ENCODE data around the gene ZNF571.
A peak's percentile ranks its signal among the peaks of the same experiment; 100 is the strongest.

ZNF571 gene

GRCh38 chr19:37594304-37594981 is at the start of gene ZNF571, which contains the start of gene ZNF540:
Gene ZNF571 (minus strand): TSS chr19:37594792. CDS start chr19:37586676, 8,116 bp downstream.
Gene ZNF540 (plus strand): TSS chr19:37594876. CDS start chr19:37598448, 3,572 bp downstream.
- Histone ChIP-seq H3K9ac (ENCODE audit: low read length) (peak within 1 kb of the TSS; percentile 84), H3K4me3 (ENCODE audit: low read depth, low read length) (peak within 1 kb of the TSS; percentile 90), H3K36me3 (ENCODE audit: control insufficient read depth, insufficient read depth, low read length) (peaks cover 3% of the 10 kb centered on the region; the same call in 1 of the 2 replicates), H3K27ac (ENCODE audit: low read depth, low read length) (peak within 1 kb of the TSS; percentile 63), H3K27me3 (ENCODE audit: control insufficient read depth, insufficient read depth, low read length) (peaks cover 7% of the 10 kb centered on the region), H3K4me1 (ENCODE audit: control insufficient read depth, insufficient read depth, low read length) (no peaks in the 10 kb centered on the region), H3K9me3 (ENCODE audit: control insufficient read depth, insufficient read depth, low read depth, low read length) (peaks cover 16% of the 10 kb centered on the region)

- no peak overlapping the region for H3K27ac ChIP-seq (ENCODE audit: low read depth, low read length)
- H3K36me3 ChIP-seq (ENCODE audit: control insufficient read depth, insufficient read depth, low read length): peaks cover 23% of the 10 kb centered on the region
- H3K4me1 ChIP-seq (ENCODE audit: control insufficient read depth, insufficient read depth, low read length): no peaks in the 10 kb centered on the region
- peaks cover 75% of the 10 kb centered on the region for H3K9me3 ChIP-seq (ENCODE audit: control insufficient read depth, insufficient read depth, low read depth, low read length)
- H3K4me3 ChIP-seq (ENCODE audit: low read depth, low read length): no peak overlapping the region
- no peaks in the 10 kb centered on the region for H3K27me3 ChIP-seq (ENCODE audit: control insufficient read depth, insufficient read depth, low read length)
- H3K9ac ChIP-seq (ENCODE audit: low read length): no peak overlapping the region
These were observed 40.8 kb upstream of the ZNF571 start for GRCh38 chr19:37635076-37636056.

- H3K27ac ChIP-seq (ENCODE audit: low read depth, low read length): no peak overlapping the region
- peak overlapping the region; percentile 90 for H3K4me3 ChIP-seq (ENCODE audit: low read depth, low read length)
- H3K27me3 ChIP-seq (ENCODE audit: control insufficient read depth, insufficient read depth, low read length): peaks cover 7% of the 10 kb centered on the region
- H3K36me3 ChIP-seq (ENCODE audit: control insufficient read depth, insufficient read depth, low read length): peaks cover 3% of the 10 kb centered on the region; the same call in 1 of the 2 replicates
- no peaks in the 10 kb centered on the region for H3K4me1 ChIP-seq (ENCODE audit: control insufficient read depth, insufficient read depth, low read length)
- H3K9me3 ChIP-seq (ENCODE audit: control insufficient read depth, insufficient read depth, low read depth, low read length): peaks cover 14% of the 10 kb centered on the region
- H3K9ac ChIP-seq (ENCODE audit: low read length): peak overlapping the region; percentile 48
These were observed 390 bp upstream of the ZNF571 start for GRCh38 chr19:37594982-37595382.

GRCh38 chr19:37593996-37594303 is 642 bp downstream of the ZNF571 start:
- peaks cover 3% of the 10 kb centered on the region; the same call in 1 of the 2 replicates for H3K36me3 ChIP-seq (ENCODE audit: control insufficient read depth, insufficient read depth, low read length)
- peak overlapping the region; percentile 84 for H3K9ac ChIP-seq (ENCODE audit: low read length)
- no peak overlapping the region for H3K27ac ChIP-seq (ENCODE audit: low read depth, low read length)
- H3K27me3 ChIP-seq (ENCODE audit: control insufficient read depth, insufficient read depth, low read length): peaks cover 7% of the 10 kb centered on the region
- peaks cover 20% of the 10 kb centered on the region for H3K9me3 ChIP-seq (ENCODE audit: control insufficient read depth, insufficient read depth, low read depth, low read length)
- peak overlapping the region; percentile 90 for H3K4me3 ChIP-seq (ENCODE audit: low read depth, low read length)
- H3K4me1 ChIP-seq (ENCODE audit: control insufficient read depth, insufficient read depth, low read length): no peaks in the 10 kb centered on the region

GRCh38 chr19:37583340-37583739 is 11.3 kb downstream of the ZNF571 start:
- H3K36me3 ChIP-seq (ENCODE audit: control insufficient read depth, insufficient read depth, low read length): peaks cover 49% of the 10 kb centered on the region
- H3K4me3 ChIP-seq (ENCODE audit: low read depth, low read length): no peak overlapping the region
- no peaks in the 10 kb centered on the region for H3K4me1 ChIP-seq (ENCODE audit: control insufficient read depth, insufficient read depth, low read length)
- H3K9ac ChIP-seq (ENCODE audit: low read length): no peak overlapping the region
- H3K9me3 ChIP-seq (ENCODE audit: control insufficient read depth, insufficient read depth, low read depth, low read length): peaks cover 65% of the 10 kb centered on the region
- no peaks in the 10 kb centered on the region for H3K27me3 ChIP-seq (ENCODE audit: control insufficient read depth, insufficient read depth, low read length)
- H3K27ac ChIP-seq (ENCODE audit: low read depth, low read length): no peak overlapping the region

- H3K9me3 ChIP-seq (ENCODE audit: control insufficient read depth, insufficient read depth, low read depth, low read length): peaks cover 73% of the 10 kb centered on the region
- no peak overlapping the region for H3K27ac ChIP-seq (ENCODE audit: low read depth, low read length)
- no peak overlapping the region for H3K4me3 ChIP-seq (ENCODE audit: low read depth, low read length)
- H3K4me1 ChIP-seq (ENCODE audit: control insufficient read depth, insufficient read depth, low read length): no peaks in the 10 kb centered on the region
- H3K36me3 ChIP-seq (ENCODE audit: control insufficient read depth, insufficient read depth, low read length): peaks cover 9% of the 10 kb centered on the region
- no peak overlapping the region for H3K9ac ChIP-seq (ENCODE audit: low read length)
- no peaks in the 10 kb centered on the region for H3K27me3 ChIP-seq (ENCODE audit: control insufficient read depth, insufficient read depth, low read length)
These were observed 22.4 kb downstream of the ZNF571 start for GRCh38 chr19:37572203-37572602.

- Histone ChIP-seq H3K27me3 (ENCODE audit: control insufficient read depth, insufficient read depth, low read length) (no peaks in the 10 kb centered on the region), H3K9ac (ENCODE audit: low read length) (no peak overlapping the region), H3K9me3 (ENCODE audit: control insufficient read depth, insufficient read depth, low read depth, low read length) (peaks cover 95% of the 10 kb centered on the region), H3K4me3 (ENCODE audit: low read depth, low read length) (no peak overlapping the region), H3K27ac (ENCODE audit: low read depth, low read length) (no peak overlapping the region), H3K4me1 (ENCODE audit: control insufficient read depth, insufficient read depth, low read length) (no peaks in the 10 kb centered on the region), H3K36me3 (ENCODE audit: control insufficient read depth, insufficient read depth, low read length) (peaks cover 17% of the 10 kb centered on the region)
These were observed 29.3 kb downstream of the ZNF571 start for GRCh38 chr19:37565370-37565669.

- H3K27me3 ChIP-seq (ENCODE audit: control insufficient read depth, insufficient read depth, low read length): no peaks in the 10 kb centered on the region
- no peak overlapping the region for H3K4me3 ChIP-seq (ENCODE audit: low read depth, low read length)
- peaks cover 92% of the 10 kb centered on the region for H3K9me3 ChIP-seq (ENCODE audit: control insufficient read depth, insufficient read depth, low read depth, low read length)
- H3K4me1 ChIP-seq (ENCODE audit: control insufficient read depth, insufficient read depth, low read length): no peaks in the 10 kb centered on the region
- no peak overlapping the region for H3K9ac ChIP-seq (ENCODE audit: low read length)
- H3K36me3 ChIP-seq (ENCODE audit: control insufficient read depth, insufficient read depth, low read length): peaks cover 17% of the 10 kb centered on the region
- no peak overlapping the region for H3K27ac ChIP-seq (ENCODE audit: low read depth, low read length)
These were observed 29.8 kb downstream of the ZNF571 start for GRCh38 chr19:37564624-37565369.

- H3K4me1 ChIP-seq (ENCODE audit: control insufficient read depth, insufficient read depth, low read length): no peaks in the 10 kb centered on the region
- peaks cover 19% of the 10 kb centered on the region for H3K36me3 ChIP-seq (ENCODE audit: control insufficient read depth, insufficient read depth, low read length)
- H3K9ac ChIP-seq (ENCODE audit: low read length): no peak overlapping the region
- H3K27ac ChIP-seq (ENCODE audit: low read depth, low read length): no peak overlapping the region
- no peaks in the 10 kb centered on the region for H3K27me3 ChIP-seq (ENCODE audit: control insufficient read depth, insufficient read depth, low read length)
- H3K4me3 ChIP-seq (ENCODE audit: low read depth, low read length): no peak overlapping the region
- H3K9me3 ChIP-seq (ENCODE audit: control insufficient read depth, insufficient read depth, low read depth, low read length): peaks cover 90% of the 10 kb centered on the region
These were observed 31.1 kb downstream of the ZNF571 start for GRCh38 chr19:37563518-37563917.

GRCh38 chr19:37551129-37551993 is 43.2 kb downstream of the ZNF571 start:
- H3K4me3 ChIP-seq (ENCODE audit: low read depth, low read length): peak overlapping the region; percentile 73; the same call in 1 of the 2 replicates
- peaks cover 74% of the 10 kb centered on the region for H3K9me3 ChIP-seq (ENCODE audit: control insufficient read depth, insufficient read depth, low read depth, low read length)
- H3K27ac ChIP-seq (ENCODE audit: low read depth, low read length): no peak overlapping the region
- H3K36me3 ChIP-seq (ENCODE audit: control insufficient read depth, insufficient read depth, low read length): no peaks in the 10 kb centered on the region; the same call in 1 of the 2 replicates
- no peaks in the 10 kb centered on the region for H3K27me3 ChIP-seq (ENCODE audit: control insufficient read depth, insufficient read depth, low read length)
- H3K9ac ChIP-seq (ENCODE audit: low read length): no peak overlapping the region
- H3K4me1 ChIP-seq (ENCODE audit: control insufficient read depth, insufficient read depth, low read length): no peaks in the 10 kb centered on the region

Data from HUES6 (cell line).